Fibroblast of lung (primary cell): ENCODE data around the gene BEND7. TPM values are rescaled to one million over a fixed set of nuclear protein-coding genes. Genes with fewer than 3 reads are reported as not detected.
A peak's percentile ranks its signal among the peaks of the same experiment; 100 is the strongest.

ENCODE experiments used
- DNase-seq, 2 donors: peaks; one replicate each; pipeline versions ENCODE4 v3.0.0 to v3.0.0-alpha.2; 2010; ENCODE audit warnings: low read depth in 2 of 2
- H2AFZ ChIP-seq: 2 replicates; pipeline ENCODE4 v1.5.1; 2012; ENCODE audit warnings: low read length, control low read depth, inconsistent platforms
- H3K27ac ChIP-seq: 2 replicates; pipeline ENCODE4 v1.5.1; 2011; ENCODE audit warnings: low read length, control low read depth; ENCODE audit not compliant: insufficient read depth
- H3K27me3 ChIP-seq: 2 replicates; pipeline ENCODE4 v1.5.1; 2011; ENCODE audit warnings: mild to moderate bottlenecking, low read length; ENCODE audit not compliant: control insufficient read depth, insufficient read depth
- H3K36me3 ChIP-seq: 2 replicates; pipeline ENCODE4 v1.5.1; 2011; ENCODE audit warnings: low read length; ENCODE audit not compliant: control insufficient read depth, insufficient read depth
- H3K4me1 ChIP-seq: 2 replicates; pipeline ENCODE4 v1.5.1; 2011; ENCODE audit warnings: low read length; ENCODE audit not compliant: control insufficient read depth, insufficient read depth; ENCODE audit errors: extremely low read depth
- H3K4me2 ChIP-seq: 2 replicates; pipeline ENCODE4 v1.5.1; 2011; ENCODE audit warnings: low read length, control low read depth; ENCODE audit not compliant: insufficient read depth; ENCODE audit errors: extremely low read depth
- H3K4me3 ChIP-seq, 4 experiments: fragments of 200-600 bp in 1 of 4; sonication (generic) in 1 of 4; replicated peaks in 1 of 4; 2 replicates each; pipeline ENCODE4 v1.5.1; 2011 to 2016; ENCODE audit warnings: low read length in 4 of 4, low read depth in 3 of 4, mild to moderate bottlenecking in 3 of 4, control low read depth in 2 of 4, inconsistent platforms in 1 of 4, mixed read lengths in 1 of 4; ENCODE audit not compliant: insufficient read depth in 1 of 4; ENCODE audit errors: control extremely low read depth in 1 of 4
- H3K79me2 ChIP-seq: 2 replicates; pipeline ENCODE4 v1.5.1; 2012; ENCODE audit warnings: mild to moderate bottlenecking, low read length, inconsistent platforms; ENCODE audit not compliant: control insufficient read depth, insufficient read depth
- H3K9ac ChIP-seq: 2 replicates; pipeline ENCODE4 v1.5.1; 2011; ENCODE audit warnings: mild to moderate bottlenecking, low read length, control low read depth; ENCODE audit not compliant: insufficient read depth
- H3K9me3 ChIP-seq: 2 replicates; pipeline ENCODE4 v1.5.1; 2012; ENCODE audit warnings: low read depth, low read length; ENCODE audit not compliant: control insufficient read depth, insufficient read depth
- H4K20me1 ChIP-seq: 2 replicates; pipeline ENCODE4 v1.5.1; 2011; ENCODE audit warnings: low read length; ENCODE audit not compliant: control insufficient read depth, insufficient read depth; ENCODE audit errors: extremely low read depth
- EZH2 ChIP-seq: IDR thresholded peaks from 2 replicates; pipeline ENCODE4 v1.5.1; 2012; ENCODE audit warnings: low read length, control low read depth, mild to moderate bottlenecking; ENCODE audit errors: missing control alignments
- polyA plus RNA-seq, 2 donors: library from polyadenylated mRNA; depleted of rRNA in 1 of 2; stranded (reverse) in 1 of 2; unstranded in 1 of 2; fragments of >200 nt; gene quantifications; 2 replicates each; pipeline ENCODE4 v1.2.1, GENCODE V29; 2011 to 2012; ENCODE audit warnings: missing spikeins in 1 of 2
- total RNA-seq: library from RNA; depleted of rRNA; stranded (reverse); fragments of >200 nt; gene quantifications from 2 replicates; pipeline ENCODE4 v1.2.1, GENCODE V29; 2014
- TF ChIP-seq, protein P1 (sequence below), 2 donors: IDR thresholded peaks in 1 of 2; conservative IDR thresholded peaks in 1 of 2; 1 replicate in 1 of 2; 2 replicates in 1 of 2; pipeline ENCODE4 v1.5.1; 2011 to 2012; ENCODE audit warnings: low read length in 2 of 2, control low read depth in 1 of 2, inconsistent platforms in 1 of 2, low read depth in 1 of 2, mild to moderate bottlenecking in 1 of 2

The BEND7 gene
- total and polyA plus RNA-seq, 2 donors (not counting 1 experiment from before 2014, with no cell fraction given), result 6.2 to 10.6 TPM

- H3K36me3 ChIP-seq, result no peaks in the 10 kb centered on the region
- no peaks in the 10 kb centered on the region for H3K27me3 ChIP-seq
- H4K20me1 ChIP-seq, result no peaks in the 10 kb centered on the region
- no peak overlapping the region for H3K27ac ChIP-seq
- H3K79me2 ChIP-seq, result no peaks in the 10 kb centered on the region
- H2AFZ ChIP-seq, result no peak overlapping the region
- no peaks in the 10 kb centered on the region for H3K9me3 ChIP-seq
- H3K9ac ChIP-seq, result no peak overlapping the region
- no peak overlapping the region for H3K4me3 ChIP-seq
- DNase-seq, result no peak
- TF ChIP-seq, protein P1, sequence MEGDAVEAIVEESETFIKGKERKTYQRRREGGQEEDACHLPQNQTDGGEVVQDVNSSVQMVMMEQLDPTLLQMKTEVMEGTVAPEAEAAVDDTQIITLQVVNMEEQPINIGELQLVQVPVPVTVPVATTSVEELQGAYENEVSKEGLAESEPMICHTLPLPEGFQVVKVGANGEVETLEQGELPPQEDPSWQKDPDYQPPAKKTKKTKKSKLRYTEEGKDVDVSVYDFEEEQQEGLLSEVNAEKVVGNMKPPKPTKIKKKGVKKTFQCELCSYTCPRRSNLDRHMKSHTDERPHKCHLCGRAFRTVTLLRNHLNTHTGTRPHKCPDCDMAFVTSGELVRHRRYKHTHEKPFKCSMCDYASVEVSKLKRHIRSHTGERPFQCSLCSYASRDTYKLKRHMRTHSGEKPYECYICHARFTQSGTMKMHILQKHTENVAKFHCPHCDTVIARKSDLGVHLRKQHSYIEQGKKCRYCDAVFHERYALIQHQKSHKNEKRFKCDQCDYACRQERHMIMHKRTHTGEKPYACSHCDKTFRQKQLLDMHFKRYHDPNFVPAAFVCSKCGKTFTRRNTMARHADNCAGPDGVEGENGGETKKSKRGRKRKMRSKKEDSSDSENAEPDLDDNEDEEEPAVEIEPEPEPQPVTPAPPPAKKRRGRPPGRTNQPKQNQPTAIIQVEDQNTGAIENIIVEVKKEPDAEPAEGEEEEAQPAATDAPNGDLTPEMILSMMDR (conservative IDR thresholded peaks at IDR 0.05 in 1 of 2, IDR thresholded peaks at IDR 0.05 in 1 of 2; ENCODE audit: low read depth in 1 of 2, low read length in 2 of 2), result no peak
- TF ChIP-seq EZH2, result no peak
- H3K4me2 ChIP-seq, result no peak overlapping the region
- no peaks in the 10 kb centered on the region for H3K4me1 ChIP-seq
Observed at GRCh38 chr10:13511409-13511808, 17.4 kb downstream of the BEND7 start.

DNA sequence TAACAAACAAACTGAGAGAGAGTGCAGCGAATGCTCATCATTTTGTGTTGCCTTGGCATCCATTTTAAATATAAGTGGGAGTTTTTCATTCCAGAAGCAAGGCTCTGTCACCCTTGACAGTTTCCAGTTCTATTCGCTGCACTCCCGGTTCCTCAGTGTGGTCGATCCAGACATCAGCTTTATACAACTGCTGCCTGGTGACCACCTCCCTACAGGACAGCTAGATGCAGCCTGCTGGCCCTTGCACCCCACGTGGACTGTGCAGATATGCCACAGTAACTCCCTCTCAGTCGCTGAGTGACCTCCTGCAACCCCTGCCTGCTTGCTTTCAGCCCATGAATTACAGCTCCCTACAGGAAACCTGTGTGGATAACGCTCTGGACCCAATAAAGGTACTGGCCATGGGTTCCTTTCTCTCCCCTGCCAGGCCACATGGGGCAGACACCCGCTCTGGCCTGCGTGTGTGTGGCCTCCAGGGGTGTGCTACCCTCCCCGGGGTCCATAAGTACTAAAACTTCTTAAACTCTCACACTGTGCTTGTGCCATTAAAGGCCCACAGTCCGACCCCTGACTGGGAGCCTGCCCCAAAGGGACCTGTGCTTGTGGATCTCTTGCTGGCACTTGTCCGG, 23.6 kb downstream of the BEND7 start:
- no peak overlapping the region for H2AFZ ChIP-seq
- no peak for TF ChIP-seq EZH2
- TF ChIP-seq, protein P1 (conservative IDR thresholded peaks at IDR 0.05 in 1 of 2, IDR thresholded peaks at IDR 0.05 in 1 of 2; ENCODE audit: low read depth in 1 of 2, low read length in 2 of 2), result no peak
- H3K4me2 ChIP-seq, result no peak overlapping the region
- no peaks in the 10 kb centered on the region for H3K36me3 ChIP-seq
- H3K27ac ChIP-seq, result no peak overlapping the region
- no peaks in the 10 kb centered on the region for H3K4me1 ChIP-seq
- H3K27me3 ChIP-seq, result no peaks in the 10 kb centered on the region
- no peaks in the 10 kb centered on the region for H3K9me3 ChIP-seq
- no peak overlapping the region for H3K9ac ChIP-seq
- no peak overlapping the region for H3K4me3 ChIP-seq
- H4K20me1 ChIP-seq, result no peaks in the 10 kb centered on the region
- H3K79me2 ChIP-seq, result no peaks in the 10 kb centered on the region
- no peak for DNase-seq

- Histone ChIP-seq H3K79me2 (no peaks in the 10 kb centered on the region), H3K9ac (no peak overlapping the region), H3K9me3 (no peaks in the 10 kb centered on the region), H4K20me1 (no peaks in the 10 kb centered on the region), H3K36me3 (no peaks in the 10 kb centered on the region), H2AFZ (no peak overlapping the region), H3K4me2 (no peak overlapping the region), H3K27me3 (no peaks in the 10 kb centered on the region), H3K4me3 (no peak overlapping the region), H3K27ac (no peak overlapping the region), H3K4me1 (no peaks in the 10 kb centered on the region)
- no peak for TF ChIP-seq EZH2
- TF ChIP-seq, protein P1 (conservative IDR thresholded peaks at IDR 0.05 in 1 of 2, IDR thresholded peaks at IDR 0.05 in 1 of 2; ENCODE audit: low read depth in 1 of 2, low read length in 2 of 2), result no peak
- peak; percentile 40 to 92 for DNase-seq
Observed at GRCh38 chr10:13503745-13504463, 24.9 kb downstream of the BEND7 start.
